GM18499 (cell line): ENCODE measurements around the gene UNC13B.
"Not testable (repeated sequence)": the region's sequence is repeated elsewhere in the genome, so short reads cannot be mapped to it uniquely, and the experiment has no call there.

ENCODE experiments used
- ATAC-seq: cut with Tn5 transposase; IDR thresholded peaks from one replicate; pipeline ENCODE4 v1.9.1; 2021; ENCODE audit warnings: moderate number of reproducible peaks; ENCODE audit not compliant: insufficient read depth, unreplicated experiment

UNC13B gene

GRCh38 chr9:35161713-35162604, at the start of gene UNC13B:
Gene UNC13B, plus strand, starts transcription at chr9:35162009. Its CDS starts 275 bp downstream, at chr9:35162284.
- no peak for ATAC-seq

GRCh38 chr9:35112257-35113020, 49.4 kb upstream of the UNC13B start:
- no peak for ATAC-seq

GRCh38 chr9:35114113-35114839, 47.5 kb upstream of the UNC13B start:
- no peak for ATAC-seq

GRCh38 chr9:35114840-35115628, 46.8 kb upstream of the UNC13B start:
- ATAC-seq, result no peak

- peak; percentile 33 for ATAC-seq
Observed at GRCh38 chr9:35115680-35116538, 45.9 kb upstream of the UNC13B start, which contains the start of gene ATOSB. Gene ATOSB, minus strand, starts transcription at chr9:35115862. Its CDS starts 7,588 bp downstream, at chr9:35108274.

GRCh38 chr9:35116539-35116897, 45.3 kb upstream of the UNC13B start:
- ATAC-seq, result no peak

GRCh38 chr9:35116898-35117551, 44.8 kb upstream of the UNC13B start:
- ATAC-seq, result peak; percentile 48

GRCh38 chr9:35134920-35135319, 26.9 kb upstream of the UNC13B start:
- no peak for ATAC-seq

- ATAC-seq, result no peak
Observed at GRCh38 chr9:35135988-35136387, 25.8 kb upstream of the UNC13B start.

GRCh38 chr9:35136866-35137265, 24.9 kb upstream of the UNC13B start:
- no peak for ATAC-seq

- no peak for ATAC-seq
Observed at GRCh38 chr9:35140093-35140492, 21.7 kb upstream of the UNC13B start.

- ATAC-seq, result no peak
Observed at GRCh38 chr9:35142037-35142436, 19.8 kb upstream of the UNC13B start.

GRCh38 chr9:35147941-35148563, 13.8 kb upstream of the UNC13B start:
- not testable (repeated sequence) for ATAC-seq

- ATAC-seq, result no peak
Observed at GRCh38 chr9:35152926-35153325, 8.9 kb upstream of the UNC13B start.

GRCh38 chr9:35156781-35157180, 5.0 kb upstream of the UNC13B start:
- ATAC-seq, result no peak

- not testable (repeated sequence) for ATAC-seq
Observed at GRCh38 chr9:35157836-35158235, 4.0 kb upstream of the UNC13B start.

- no peak for ATAC-seq
Observed at GRCh38 chr9:35158501-35159280, 3.1 kb upstream of the UNC13B start.
